Measurements from ENCODE around the gene UMODL1. TPM values are rescaled to one million over a fixed set of nuclear protein-coding genes. Genes with fewer than 3 reads are reported as not detected.

The UMODL1 gene
- total RNA-seq, 1 donor from 2014 or later, result not detected

GRCh38 chr21:42067531-42068255, 3.4 kb upstream of the UMODL1 start:
- DNase-seq (ENCODE audit: low spot score), result no peak
- Mint-ChIP-seq H3K27me3 (ENCODE audit: unreplicated experiment) (peaks cover 4% of the 10 kb centered on the region), H3K4me3 (ENCODE audit: unreplicated experiment) (no peak overlapping the region), H3K4me1 (ENCODE audit: unreplicated experiment) (peaks cover 6% of the 10 kb centered on the region), H3K27ac (ENCODE audit: unreplicated experiment) (no peak overlapping the region), H3K9me3 (ENCODE audit: unreplicated experiment) (no peaks in the 10 kb centered on the region), H3K36me3 (ENCODE audit: low read depth, unreplicated experiment) (no peaks in the 10 kb centered on the region)
- TF ChIP-seq, protein P1, sequence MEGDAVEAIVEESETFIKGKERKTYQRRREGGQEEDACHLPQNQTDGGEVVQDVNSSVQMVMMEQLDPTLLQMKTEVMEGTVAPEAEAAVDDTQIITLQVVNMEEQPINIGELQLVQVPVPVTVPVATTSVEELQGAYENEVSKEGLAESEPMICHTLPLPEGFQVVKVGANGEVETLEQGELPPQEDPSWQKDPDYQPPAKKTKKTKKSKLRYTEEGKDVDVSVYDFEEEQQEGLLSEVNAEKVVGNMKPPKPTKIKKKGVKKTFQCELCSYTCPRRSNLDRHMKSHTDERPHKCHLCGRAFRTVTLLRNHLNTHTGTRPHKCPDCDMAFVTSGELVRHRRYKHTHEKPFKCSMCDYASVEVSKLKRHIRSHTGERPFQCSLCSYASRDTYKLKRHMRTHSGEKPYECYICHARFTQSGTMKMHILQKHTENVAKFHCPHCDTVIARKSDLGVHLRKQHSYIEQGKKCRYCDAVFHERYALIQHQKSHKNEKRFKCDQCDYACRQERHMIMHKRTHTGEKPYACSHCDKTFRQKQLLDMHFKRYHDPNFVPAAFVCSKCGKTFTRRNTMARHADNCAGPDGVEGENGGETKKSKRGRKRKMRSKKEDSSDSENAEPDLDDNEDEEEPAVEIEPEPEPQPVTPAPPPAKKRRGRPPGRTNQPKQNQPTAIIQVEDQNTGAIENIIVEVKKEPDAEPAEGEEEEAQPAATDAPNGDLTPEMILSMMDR (IDR thresholded peaks at IDR 0.05; ENCODE audit: unreplicated experiment), result no peak

- no peak for DNase-seq (ENCODE audit: low spot score)
- H3K9me3 Mint-ChIP-seq (ENCODE audit: unreplicated experiment), result no peaks in the 10 kb centered on the region
Observed at GRCh38 chr21:42068256-42068545, 2.9 kb upstream of the UMODL1 start.

DNA sequence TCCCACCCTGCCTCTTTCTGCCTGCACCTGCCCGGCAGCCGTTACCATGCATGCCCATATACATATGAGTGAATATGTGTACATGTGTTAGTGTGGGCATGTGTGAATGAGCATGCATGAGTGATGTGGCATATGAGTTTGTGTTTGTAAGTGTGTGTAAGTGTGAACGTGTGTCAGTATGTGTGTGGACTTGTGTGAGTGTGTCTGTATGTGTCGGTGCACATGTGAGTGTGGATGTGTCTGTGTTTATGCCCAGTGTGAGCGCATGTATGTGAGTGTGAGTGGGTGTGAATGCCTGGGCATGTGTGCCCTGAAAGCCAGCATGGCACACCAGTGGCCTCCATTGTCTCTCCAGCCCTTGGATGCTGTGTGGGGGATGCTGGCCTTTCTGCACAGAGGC, 2.5 kb upstream of the UMODL1 start:
- H3K27me3 Mint-ChIP-seq (ENCODE audit: unreplicated experiment), result peaks cover 4% of the 10 kb centered on the region
- no peaks in the 10 kb centered on the region for H3K36me3 Mint-ChIP-seq (ENCODE audit: low read depth, unreplicated experiment)
- H3K4me1 Mint-ChIP-seq (ENCODE audit: unreplicated experiment), result peaks cover 6% of the 10 kb centered on the region
- no peak overlapping the region for H3K27ac Mint-ChIP-seq (ENCODE audit: unreplicated experiment)
- TF ChIP-seq, protein P1 (IDR thresholded peaks at IDR 0.05; ENCODE audit: unreplicated experiment), result no peak
- no peak overlapping the region for H3K4me3 Mint-ChIP-seq (ENCODE audit: unreplicated experiment)
- no peak for DNase-seq (ENCODE audit: low spot score)
- H3K9me3 Mint-ChIP-seq (ENCODE audit: unreplicated experiment), result no peaks in the 10 kb centered on the region

More at GRCh38 chr21:42068256-42068545, 2.9 kb upstream of the UMODL1 start:
- Mint-ChIP-seq H3K4me1 (ENCODE audit: unreplicated experiment) (peaks cover 6% of the 10 kb centered on the region), H3K27me3 (ENCODE audit: unreplicated experiment) (peaks cover 4% of the 10 kb centered on the region), H3K36me3 (ENCODE audit: low read depth, unreplicated experiment) (no peaks in the 10 kb centered on the region), H3K4me3 (ENCODE audit: unreplicated experiment) (no peak overlapping the region), H3K27ac (ENCODE audit: unreplicated experiment) (no peak overlapping the region)
- TF ChIP-seq, protein P1 (IDR thresholded peaks at IDR 0.05; ENCODE audit: unreplicated experiment), result no peak

- no peak overlapping the region for H3K4me3 Mint-ChIP-seq (ENCODE audit: unreplicated experiment)
- H3K36me3 Mint-ChIP-seq (ENCODE audit: low read depth, unreplicated experiment), result no peaks in the 10 kb centered on the region
- no peak for DNase-seq (ENCODE audit: low spot score)
- peaks cover 2% of the 10 kb centered on the region for H3K27me3 Mint-ChIP-seq (ENCODE audit: unreplicated experiment)
- no peak overlapping the region for H3K27ac Mint-ChIP-seq (ENCODE audit: unreplicated experiment)
- peaks cover 6% of the 10 kb centered on the region for H3K4me1 Mint-ChIP-seq (ENCODE audit: unreplicated experiment)
- TF ChIP-seq, protein P1 (IDR thresholded peaks at IDR 0.05; ENCODE audit: unreplicated experiment), result no peak
- no peaks in the 10 kb centered on the region for H3K9me3 Mint-ChIP-seq (ENCODE audit: unreplicated experiment)
Observed at GRCh38 chr21:42069327-42069726, 1.8 kb upstream of the UMODL1 start.

DNA sequence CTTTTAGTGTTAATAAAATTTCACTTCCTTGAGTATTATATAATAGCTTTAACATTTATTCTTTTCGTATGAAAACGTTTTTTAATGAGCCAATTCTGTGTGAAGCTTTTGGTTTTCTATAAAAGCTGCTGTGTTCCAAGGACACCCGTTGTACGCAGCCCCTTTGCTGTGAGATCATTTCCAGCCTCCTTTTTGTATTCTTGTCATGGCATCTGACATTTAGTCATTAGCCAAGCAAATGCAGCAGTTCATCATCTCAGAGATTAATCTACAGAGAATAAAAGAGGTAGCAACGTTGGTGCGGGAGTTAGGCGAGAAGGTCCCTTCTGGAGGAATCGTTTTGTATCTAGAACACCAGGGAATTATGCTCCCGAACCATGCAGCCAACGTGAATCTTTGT, 1.3 kb upstream of the UMODL1 start:
- TF ChIP-seq, protein P1 (IDR thresholded peaks at IDR 0.05; ENCODE audit: unreplicated experiment), result no peak
- Mint-ChIP-seq H3K4me3 (ENCODE audit: unreplicated experiment) (no peak overlapping the region), H3K27ac (ENCODE audit: unreplicated experiment) (no peak overlapping the region), H3K4me1 (ENCODE audit: unreplicated experiment) (peaks cover 6% of the 10 kb centered on the region), H3K36me3 (ENCODE audit: low read depth, unreplicated experiment) (no peaks in the 10 kb centered on the region), H3K9me3 (ENCODE audit: unreplicated experiment) (no peaks in the 10 kb centered on the region), H3K27me3 (ENCODE audit: unreplicated experiment) (peaks cover 1% of the 10 kb centered on the region)
- no peak for DNase-seq (ENCODE audit: low spot score)

All from endothelial cell (in vitro differentiated cells).